Measurements from ENCODE around the gene PPP2CA. TPM values are rescaled to one million over a fixed set of nuclear protein-coding genes. Genes with fewer than 3 reads are reported as not detected.
A peak's percentile ranks its signal among the peaks of the same experiment; 100 is the strongest.

Gene PPP2CA
- total and polyA plus RNA-seq, 2 of the 13 experiments (the other 11 are each of a cell fraction or from before 2014, with no cell fraction given) = 82.4 to 171 TPM

DNA sequence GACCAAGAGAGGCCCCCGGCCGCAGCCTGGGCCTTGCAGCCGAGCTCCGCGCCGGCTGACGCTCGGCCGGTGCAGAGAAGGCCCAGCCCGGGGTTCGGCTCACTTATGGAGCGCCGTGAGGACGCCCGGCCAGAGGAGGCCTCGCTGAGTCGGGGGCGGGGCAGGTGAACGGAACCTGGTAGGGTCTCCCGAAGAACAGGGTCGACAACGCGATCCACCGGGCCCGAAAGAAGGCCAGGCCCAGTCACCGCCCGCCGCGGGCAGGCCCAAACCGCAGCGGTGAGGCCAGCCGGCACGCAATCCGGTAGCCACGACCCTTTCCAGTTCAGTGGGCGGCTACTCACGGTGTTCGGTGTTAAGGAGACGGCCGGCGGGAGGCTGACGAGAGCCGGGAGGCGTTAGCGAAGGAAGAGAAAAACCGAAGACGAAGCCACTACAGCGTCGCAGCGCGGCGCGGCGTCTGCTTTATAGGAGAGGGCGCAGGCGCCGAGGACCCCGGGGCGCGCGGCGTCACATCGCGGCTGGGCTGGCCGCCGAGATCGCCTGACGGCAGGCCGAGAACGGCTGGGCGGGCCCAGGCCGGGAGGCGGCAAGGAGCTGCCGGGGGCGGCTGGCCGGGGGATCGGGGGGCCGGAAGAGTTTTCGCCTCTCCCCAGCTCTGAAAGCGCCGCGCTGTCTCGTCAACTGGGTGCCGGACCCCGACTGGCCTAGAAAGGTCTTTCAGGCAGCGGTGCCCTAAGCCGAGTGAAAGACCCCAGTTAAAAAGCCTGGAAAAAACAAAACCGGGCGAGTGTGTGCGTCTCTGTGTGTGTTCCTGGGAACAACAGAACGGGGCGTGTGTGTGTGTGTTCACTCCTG, 49.1 kb downstream of the PPP2CA start, which contains the start of gene SKP1 (continued):
- TF ChIP-seq, protein P1, sequence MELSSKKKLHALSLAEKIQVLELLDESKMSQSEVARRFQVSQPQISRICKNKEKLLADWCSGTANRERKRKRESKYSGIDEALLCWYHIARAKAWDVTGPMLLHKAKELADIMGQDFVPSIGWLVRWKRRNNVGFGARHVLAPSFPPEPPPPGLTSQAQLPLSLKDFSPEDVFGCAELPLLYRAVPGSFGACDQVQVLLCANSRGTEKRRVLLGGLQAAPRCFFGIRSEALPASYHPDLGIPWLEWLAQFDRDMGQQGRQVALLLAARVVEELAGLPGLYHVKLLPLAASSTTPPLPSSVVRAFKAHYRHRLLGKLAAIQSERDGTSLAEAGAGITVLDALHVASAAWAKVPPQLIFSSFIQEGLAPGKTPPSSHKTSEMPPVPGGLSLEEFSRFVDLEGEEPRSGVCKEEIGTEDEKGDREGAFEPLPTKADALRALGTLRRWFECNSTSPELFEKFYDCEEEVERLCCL (CRISPR knock-in tag; IDR thresholded peaks at IDR 0.05; ENCODE audit: borderline replicate concordance) = 0 out of 2 replicates have a peak, but pooled peaks have one; percentile 77
- TF ChIP-seq ZNF629 (CRISPR knock-in tag; conservative IDR thresholded peaks at IDR 0.05) (peak; percentile 45; the same call in 1 of the 2 replicates), REXO4 (CRISPR knock-in tag; IDR thresholded peaks at IDR 0.05; ENCODE audit: borderline replicate concordance) (no peak), ZNF672 (CRISPR knock-in tag; IDR thresholded peaks at IDR 0.05) (no peak), NR2F1 (CRISPR knock-in tag; IDR thresholded peaks at IDR 0.05) (no peak; a peak in 1 of 4 replicates), XBP1 (CRISPR knock-in tag; IDR thresholded peaks at IDR 0.05) (peak; percentile 85; the same call in 1 of the 2 replicates), ZFP36L1 (CRISPR knock-in tag; IDR thresholded peaks at IDR 0.05) (peak; percentile 87; the same call in 1 of the 2 replicates), DNMT3B (CRISPR knock-in tag; conservative IDR thresholded peaks at IDR 0.05) (no peak), SP5 (CRISPR knock-in tag; IDR thresholded peaks at IDR 0.05; ENCODE audit: borderline replicate concordance, low read depth) (0 out of 2 replicates have a peak, but pooled peaks have one; percentile 50), EHMT2 (IDR thresholded peaks at IDR 0.05; ENCODE audit: borderline replicate concordance, low read depth, low read length) (no peak), NPAS2 (CRISPR knock-in tag; IDR thresholded peaks at IDR 0.05; ENCODE audit: borderline replicate concordance) (no peak), ISL2 (CRISPR knock-in tag; IDR thresholded peaks at IDR 0.05) (peak; percentile 77), U2AF1 (optimal IDR thresholded peaks at IDR 0.05; ENCODE audit: low read depth, low read length) (no peak), ZBTB7A (CRISPR knock-in tag; IDR thresholded peaks at IDR 0.05) (peak; percentile 91), ZNF331 (CRISPR knock-in tag; IDR thresholded peaks at IDR 0.05) (peak; percentile 78; the same call in 1 of the 2 replicates), MATR3 (CRISPR knock-in tag; IDR thresholded peaks at IDR 0.05) (no peak), ZNF570 (CRISPR knock-in tag; IDR thresholded peaks at IDR 0.05; ENCODE audit: borderline replicate concordance) (no peak), ZNF34 (CRISPR knock-in tag; IDR thresholded peaks at IDR 0.05; ENCODE audit: borderline replicate concordance) (0 out of 2 replicates have a peak, but pooled peaks have one; percentile 72), ZNF12 (CRISPR knock-in tag; IDR thresholded peaks at IDR 0.05) (peak; percentile 68; the same call in 1 of the 2 replicates), ZNF768 (CRISPR knock-in tag; IDR thresholded peaks at IDR 0.05) (peak; percentile 64), KAT7 (CRISPR knock-in tag; IDR thresholded peaks at IDR 0.05; ENCODE audit: borderline replicate concordance) (no peak; the same call in 1 of the 2 replicates), MEF2D (CRISPR knock-in tag; IDR thresholded peaks at IDR 0.05) (no peak)
- TF ChIP-seq, protein P2, sequence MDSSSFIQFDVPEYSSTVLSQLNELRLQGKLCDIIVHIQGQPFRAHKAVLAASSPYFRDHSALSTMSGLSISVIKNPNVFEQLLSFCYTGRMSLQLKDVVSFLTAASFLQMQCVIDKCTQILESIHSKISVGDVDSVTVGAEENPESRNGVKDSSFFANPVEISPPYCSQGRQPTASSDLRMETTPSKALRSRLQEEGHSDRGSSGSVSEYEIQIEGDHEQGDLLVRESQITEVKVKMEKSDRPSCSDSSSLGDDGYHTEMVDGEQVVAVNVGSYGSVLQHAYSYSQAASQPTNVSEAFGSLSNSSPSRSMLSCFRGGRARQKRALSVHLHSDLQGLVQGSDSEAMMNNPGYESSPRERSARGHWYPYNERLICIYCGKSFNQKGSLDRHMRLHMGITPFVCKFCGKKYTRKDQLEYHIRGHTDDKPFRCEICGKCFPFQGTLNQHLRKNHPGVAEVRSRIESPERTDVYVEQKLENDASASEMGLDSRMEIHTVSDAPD (CRISPR knock-in tag; IDR thresholded peaks at IDR 0.05) = peak; percentile 80
- TF ChIP-seq, protein P3, sequence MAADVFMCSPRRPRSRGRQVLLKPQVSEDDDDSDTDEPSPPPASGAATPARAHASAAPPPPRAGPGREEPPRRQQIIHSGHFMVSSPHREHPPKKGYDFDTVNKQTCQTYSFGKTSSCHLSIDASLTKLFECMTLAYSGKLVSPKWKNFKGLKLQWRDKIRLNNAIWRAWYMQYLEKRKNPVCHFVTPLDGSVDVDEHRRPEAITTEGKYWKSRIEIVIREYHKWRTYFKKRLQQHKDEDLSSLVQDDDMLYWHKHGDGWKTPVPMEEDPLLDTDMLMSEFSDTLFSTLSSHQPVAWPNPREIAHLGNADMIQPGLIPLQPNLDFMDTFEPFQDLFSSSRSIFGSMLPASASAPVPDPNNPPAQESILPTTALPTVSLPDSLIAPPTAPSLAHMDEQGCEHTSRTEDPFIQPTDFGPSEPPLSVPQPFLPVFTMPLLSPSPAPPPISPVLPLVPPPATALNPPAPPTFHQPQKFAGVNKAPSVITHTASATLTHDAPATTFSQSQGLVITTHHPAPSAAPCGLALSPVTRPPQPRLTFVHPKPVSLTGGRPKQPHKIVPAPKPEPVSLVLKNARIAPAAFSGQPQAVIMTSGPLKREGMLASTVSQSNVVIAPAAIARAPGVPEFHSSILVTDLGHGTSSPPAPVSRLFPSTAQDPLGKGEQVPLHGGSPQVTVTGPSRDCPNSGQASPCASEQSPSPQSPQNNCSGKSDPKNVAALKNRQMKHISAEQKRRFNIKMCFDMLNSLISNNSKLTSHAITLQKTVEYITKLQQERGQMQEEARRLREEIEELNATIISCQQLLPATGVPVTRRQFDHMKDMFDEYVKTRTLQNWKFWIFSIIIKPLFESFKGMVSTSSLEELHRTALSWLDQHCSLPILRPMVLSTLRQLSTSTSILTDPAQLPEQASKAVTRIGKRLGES (CRISPR knock-in tag; IDR thresholded peaks at IDR 0.05; ENCODE audit: borderline replicate concordance) = peak; percentile 70; the same call in 1 of the 2 replicates

Measured in HepG2 (cell line).